Right kidney (tissue), 1 donor: ENCODE measurements around the gene XPC.
"Not testable (repeated sequence)": the region's sequence is repeated elsewhere in the genome, so short reads cannot be mapped to it uniquely, and the experiment has no call there.

Experiments
- DNase-seq: peaks from one replicate; pipeline ENCODE4 v3.0.0-alpha.2; 2016

Gene XPC

DNA sequence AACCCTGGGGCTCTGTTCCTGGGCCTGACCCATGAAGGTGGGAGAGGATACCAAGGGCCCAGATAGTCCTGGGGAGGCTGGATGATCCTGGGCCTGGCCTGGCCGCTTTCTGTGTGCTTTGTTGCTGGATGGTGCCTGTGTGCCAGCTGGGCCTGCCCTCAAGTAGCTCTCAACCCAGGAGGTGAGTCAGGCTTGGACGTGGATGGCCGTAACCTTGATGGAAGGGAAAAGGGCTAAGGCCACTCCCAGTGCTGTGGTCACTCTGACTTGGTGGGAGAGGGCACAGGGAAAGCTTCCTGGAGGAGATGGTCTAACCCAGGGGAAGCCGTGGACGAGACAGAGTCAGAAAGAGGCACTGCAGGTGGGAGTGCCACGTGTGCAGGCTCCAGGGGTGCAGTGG is 44.1 kb downstream of the XPC start:
- no peak for DNase-seq

DNA sequence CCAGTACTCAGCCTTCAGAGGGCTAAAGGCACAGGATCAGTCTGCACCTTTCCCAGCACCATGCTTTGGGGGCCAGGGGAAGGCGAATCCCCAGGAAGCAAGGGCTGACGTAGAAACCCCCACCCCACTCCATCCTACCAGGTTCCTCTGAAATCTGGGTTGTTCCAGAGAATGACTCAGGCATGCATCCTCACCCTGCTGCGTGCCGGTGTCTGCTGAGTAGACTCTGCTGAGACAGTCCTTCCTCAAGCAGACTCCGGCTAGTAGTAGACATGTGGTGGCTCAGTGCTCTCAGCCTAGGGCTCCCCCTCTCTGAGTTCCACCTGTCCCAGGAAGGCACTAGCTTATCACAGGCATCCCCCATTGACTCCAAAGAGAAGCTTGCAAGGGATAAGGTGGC is 44.5 kb downstream of the XPC start:
- DNase-seq, result no peak

DNA sequence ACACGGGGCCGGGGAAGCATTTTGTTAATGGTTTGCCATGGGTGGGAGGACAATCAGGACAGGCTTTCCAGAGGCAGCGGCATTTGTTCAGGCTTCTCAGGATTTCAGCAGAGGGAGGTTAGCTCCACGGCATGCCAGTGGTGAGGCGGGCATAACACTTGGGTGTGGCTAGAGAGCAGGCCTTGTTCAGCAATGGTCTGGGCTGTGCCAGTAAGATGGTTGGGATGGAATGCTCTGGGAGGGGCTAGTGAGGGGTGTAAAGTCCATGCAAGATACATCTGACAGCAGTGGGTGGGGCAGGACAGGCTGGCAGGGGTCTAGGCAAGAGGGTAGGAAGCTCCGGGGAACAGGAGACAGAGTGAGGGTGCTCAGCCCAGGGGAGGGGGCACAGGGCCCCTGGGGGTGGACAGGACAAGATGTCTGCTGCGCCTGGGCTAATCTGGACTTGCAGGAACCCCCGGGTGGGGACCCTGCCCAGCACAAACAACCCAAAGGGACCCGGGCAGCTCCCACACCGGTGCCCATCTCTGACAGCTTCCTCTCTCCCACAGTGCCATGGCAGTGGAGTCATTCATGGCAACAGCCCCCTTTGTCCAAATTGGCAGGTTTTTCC is 45.1 kb downstream of the XPC start:
- no peak for DNase-seq

DNA sequence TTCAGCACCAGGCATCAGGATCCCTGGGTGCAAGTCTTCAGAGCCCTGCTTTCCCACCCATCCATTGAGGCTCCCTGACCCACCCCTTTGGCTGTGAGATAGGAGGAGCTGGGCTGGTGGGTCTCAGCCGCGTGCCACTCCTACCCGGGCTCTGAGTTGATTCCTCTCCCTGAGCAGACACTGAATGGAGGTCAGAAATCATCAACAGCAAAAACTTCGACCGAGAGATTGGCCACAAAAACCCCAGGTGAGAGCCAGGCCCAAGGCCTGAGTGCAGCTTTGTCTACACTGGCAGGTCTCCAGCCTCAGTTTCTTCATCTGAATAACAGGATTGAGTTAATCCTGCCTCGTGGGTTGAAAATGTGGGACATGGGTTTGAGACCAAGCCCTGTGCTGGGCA is 45.7 kb downstream of the XPC start:
- DNase-seq, result no peak

DNA sequence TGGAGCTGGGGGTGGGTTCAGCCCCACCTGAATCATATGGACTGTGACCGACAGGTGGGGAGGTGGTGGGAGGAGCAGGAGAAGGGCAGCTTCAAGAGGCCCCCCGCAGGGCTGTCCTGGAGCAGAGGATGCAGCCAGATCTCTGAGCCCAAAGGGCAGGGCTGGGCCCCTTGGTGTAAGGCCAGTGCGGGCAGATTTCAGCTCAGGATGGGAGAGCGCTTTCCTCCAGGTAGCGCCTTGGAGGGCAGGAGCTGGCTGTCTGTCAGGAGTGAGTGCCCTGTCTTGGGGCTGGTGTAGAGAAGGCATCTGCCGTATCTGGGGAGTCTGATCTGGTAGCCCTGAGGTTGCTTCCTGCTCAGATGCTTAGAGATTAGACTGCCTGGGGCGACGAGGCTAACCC is 46.3 kb downstream of the XPC start:
- no peak for DNase-seq

DNA sequence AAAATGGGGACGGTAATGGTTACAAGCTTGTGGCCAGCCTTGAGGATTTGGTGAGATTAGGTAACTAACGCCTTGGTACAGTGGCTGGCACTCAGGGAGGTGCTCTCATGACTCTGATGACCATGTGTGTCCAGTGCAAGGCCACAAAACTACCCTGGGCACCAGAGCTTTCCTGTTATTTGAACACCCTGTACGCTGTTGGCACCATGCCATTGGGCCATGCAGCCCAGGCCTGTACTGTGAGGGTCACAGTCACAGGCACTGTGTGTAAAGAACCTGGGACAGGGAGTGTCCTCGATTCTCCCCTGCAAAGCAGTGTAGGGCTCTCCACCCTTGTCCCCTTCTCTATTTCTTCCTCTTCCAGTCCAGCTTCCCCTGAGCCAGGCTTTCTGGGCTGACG is 47.3 kb downstream of the XPC start:
- no peak for DNase-seq

DNA sequence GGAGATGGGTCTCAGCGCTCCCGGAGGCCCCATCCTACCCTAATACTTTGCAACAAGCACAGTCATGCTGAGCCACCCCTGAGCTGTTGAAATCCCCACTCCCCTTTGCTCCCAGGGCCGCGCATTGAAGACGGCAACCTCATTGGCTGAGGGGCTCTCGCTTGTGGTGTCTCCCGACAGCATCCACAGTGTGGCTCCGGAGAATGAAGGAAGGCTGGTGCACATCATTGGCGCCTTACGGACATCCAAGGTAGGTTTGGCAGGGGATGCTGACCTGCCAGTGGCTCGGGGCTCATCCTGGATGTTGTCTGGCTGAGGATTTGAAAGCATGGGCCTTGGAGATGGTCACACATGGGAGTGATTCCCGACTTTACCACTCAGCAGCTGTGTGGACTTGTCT is 47.7 kb downstream of the XPC start:
- no peak for DNase-seq

DNA sequence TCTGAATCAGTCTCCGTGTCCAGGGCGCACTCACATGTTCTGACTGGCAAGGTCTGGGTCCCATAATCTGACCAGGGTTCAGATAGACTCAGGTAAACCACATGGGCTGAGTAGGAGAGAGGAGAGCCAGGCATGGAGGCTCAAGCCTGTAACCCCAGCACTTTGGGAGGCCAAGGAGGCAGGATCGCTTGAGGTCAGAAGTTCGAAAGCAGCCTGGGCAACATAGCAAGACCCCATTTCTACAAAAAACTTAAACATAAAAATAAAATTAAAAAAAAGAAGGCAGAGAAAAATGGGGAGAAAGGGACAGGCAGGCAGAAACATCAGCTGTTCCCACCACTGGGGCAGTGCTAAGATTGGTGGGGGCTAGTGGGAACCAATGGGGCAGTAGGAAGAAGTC is 48.2 kb downstream of the XPC start:
- DNase-seq, result no peak

DNA sequence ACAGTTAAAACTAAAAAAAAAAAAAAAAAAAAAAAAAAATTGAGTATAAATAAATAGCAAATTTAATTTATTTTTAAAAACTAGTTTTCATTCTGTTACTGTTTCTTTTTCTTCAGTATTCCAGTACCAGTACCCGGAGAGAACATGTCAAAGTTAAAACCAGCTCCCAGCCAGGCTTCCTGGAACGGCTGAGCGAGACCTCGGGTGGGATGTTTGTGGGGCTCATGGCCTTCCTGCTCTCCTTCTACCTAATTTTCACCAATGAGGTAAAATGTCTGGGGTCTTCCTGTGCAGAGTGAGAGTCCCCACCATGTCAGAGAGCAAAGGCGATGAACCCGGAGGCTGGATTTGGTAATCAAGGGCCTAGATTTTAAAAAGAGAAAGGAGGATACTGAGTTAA is 49.1 kb downstream of the XPC start:
- no peak for DNase-seq

DNA sequence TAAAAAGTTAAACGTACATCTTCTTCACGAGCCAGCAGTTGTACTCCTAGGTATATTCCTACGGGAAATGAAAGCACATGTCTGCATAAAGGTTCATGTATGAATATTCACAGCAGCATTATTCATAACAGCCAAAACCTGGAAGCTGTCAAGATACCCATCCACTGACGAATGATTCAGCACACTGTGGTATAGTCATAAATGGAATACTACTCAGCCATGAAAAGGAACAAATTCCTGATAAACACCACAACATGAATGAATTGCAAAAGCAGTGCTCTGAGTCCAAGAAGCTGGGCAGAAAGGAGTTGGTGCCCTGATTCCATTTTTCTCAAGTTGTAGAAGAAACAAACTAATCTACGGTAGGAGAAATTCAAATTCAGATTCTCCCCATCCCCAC is 49.7 kb downstream of the XPC start:
- no peak for DNase-seq

DNA sequence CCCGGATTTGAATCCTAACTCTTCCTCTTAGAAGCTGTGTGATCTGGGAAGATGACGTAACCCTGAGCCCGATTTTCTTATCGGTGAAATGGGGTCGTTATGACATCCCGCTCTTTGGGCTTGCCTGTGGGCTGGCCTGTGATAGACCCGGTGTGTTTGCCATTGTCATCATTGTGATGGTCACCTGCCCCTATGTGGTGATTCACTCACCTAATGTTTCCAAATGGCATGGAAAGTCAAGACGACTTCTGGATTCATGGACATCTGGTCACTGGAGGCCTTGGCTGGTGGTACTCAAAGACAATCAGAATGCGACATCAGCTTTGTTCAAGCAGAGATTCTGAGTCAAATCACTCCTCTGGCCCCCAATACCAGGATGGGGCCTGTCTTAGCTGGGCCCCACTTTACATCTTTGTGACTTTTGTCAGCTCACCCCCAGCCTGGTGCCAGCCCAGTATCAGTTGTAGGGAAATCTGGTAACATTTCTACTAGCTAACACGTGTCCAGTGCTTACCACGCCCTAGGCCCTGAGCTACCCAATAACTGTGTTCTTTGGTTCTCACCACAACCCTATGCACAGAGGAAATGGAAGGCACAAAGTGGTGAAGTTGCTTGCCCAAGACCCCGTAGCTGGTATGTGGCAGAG is 50.8 kb downstream of the XPC start:
- DNase-seq, result no peak

DNA sequence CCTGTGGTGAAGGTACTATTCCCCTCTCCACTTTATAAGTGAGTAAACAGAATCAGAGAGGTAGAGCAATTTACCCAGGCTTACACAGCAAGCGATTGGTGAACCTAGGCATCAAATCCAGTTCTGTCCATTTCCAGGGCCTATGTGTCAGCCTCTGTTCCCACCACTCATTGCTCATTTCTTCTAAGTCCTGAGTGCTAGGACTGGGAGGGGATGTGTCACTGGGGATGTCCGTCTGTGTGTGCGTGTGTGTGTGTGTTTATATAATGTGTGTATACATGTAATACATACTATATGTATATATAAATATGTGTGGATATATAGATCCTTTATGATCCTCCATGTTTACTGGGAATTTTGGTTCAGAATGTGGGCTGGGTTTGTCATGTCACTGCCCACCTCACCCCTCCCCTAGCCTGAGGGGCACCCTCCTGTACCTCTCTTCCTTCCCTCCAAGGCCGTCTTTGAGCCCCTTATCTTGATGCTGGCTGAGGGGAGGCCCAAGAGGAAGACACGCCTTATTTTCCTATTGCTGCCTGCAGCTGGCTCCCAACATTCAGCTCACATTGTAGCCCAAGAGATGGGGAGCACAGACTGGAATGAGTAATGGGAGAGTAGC is 51.4 kb downstream of the XPC start:
- DNase-seq, result no peak

DNA sequence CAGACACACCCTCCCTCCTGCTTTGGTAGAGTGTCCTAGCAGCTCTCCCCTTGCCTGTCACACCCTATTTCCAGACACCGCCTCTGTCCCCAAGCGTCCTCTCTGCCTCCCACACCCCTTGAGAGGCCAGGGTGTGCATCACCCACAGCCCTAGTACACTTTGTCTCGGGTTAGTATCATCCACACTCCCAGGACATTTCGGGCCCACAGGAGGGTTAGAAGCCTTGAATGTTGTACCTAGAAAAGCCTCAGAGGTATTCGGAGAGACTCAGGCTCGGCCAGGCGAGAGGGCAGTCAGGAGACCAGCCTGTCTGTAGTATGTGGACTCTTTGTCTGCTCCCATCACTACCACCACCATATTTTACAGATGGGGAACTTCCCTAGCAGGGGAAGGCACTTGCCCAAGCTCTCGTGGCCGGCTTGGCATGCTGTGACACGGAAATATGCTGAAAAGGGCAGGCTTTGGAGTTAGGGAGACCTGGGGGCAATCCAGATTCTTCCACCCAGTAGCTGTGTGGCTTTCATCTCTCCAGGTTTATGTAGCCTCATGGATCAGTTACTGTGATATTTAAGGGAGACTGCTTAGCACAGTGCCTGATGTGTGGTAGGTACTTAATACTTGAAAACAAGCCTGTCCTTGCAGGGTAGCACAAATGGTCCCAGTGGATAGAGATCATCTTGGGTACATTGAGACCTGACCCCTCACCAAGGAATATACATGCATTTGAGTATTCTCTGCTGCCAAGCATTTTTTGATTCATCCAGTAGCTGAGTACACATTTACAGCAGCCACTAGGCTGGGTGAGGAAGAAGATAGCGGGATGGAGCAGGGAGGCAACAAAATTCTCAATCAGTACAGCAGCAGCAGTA is 52.1 kb downstream of the XPC start:
- no peak for DNase-seq

DNA sequence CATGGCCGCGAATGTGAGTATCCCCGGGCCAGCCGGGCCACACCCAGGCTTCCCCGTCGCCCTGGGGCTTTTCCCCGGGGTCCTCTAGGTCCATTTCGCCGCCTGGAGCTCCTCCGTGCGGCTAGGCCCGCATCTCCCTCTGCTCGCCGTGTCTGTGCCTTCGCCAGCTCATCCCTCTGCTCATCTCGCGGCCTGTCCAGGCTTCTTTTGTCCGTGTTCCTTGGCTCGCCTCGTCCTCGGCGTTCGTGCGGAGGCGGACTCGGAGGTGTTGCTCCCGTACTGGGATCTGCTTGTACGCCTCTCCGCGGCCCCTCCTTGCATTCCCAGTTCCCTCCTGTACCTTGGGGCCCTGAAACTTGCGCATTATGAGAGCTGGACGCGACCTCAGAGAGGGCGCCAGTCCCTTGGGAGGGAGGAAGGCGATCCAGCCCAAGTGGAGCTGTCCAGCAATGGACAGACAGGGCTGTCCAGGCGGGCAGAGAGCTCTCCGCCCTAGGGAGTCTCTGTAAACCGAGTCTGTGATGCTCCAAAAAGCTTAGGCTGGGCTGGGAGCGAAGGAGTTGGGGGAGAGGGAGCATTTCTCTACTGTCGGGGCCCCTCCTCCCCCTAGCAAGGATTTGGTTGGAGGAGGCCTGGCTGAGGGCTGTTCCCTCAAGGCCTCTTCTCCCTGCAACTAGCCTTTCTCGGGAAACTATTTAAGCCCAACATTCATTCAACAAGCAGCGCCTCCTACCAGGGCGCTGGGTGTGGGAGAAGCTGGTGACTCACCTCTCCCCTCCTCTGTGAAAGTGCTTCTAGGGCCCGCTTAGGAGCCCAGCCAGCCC is 53.0 kb downstream of the XPC start:
- DNase-seq, result peak; percentile 95

DNA sequence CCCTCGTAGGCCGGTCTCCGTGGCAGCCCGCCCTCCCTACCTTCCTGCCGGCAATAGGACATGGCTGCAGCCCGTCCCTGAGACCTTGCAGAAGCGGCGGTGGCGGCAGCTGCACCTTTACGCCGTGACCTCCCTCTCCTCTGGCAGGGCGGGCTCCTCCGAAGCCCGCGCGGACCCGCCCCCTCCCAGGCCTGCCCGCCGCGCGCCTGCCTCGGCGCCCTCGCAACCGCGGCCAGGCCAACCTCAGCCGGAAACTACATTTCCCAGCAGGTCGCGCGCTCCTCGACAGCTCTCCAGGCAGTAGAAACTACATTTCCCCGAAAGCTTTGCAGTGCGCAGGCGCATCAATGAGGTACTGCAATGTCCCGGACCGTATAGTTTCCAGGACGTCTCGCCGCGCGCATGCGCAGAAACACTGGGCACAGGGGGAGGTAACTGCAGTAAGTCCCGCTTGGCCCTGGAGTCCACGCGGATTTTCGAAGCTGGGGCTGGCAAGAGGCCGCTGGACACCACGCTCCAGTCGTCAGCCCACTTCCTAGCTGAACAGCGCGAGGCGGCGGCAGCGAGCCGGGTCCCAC is 53.7 kb downstream of the XPC start, which contains the start of the genes CHCHD4 and TMEM43:
Gene CHCHD4 (minus strand): TSS at position 256 of the 578 bp plus-strand sequence. CDS start 194 bp downstream, at position 62.
Gene TMEM43 (plus strand): TSS at position 438 of the 578 bp plus-strand sequence. CDS start 142 bp downstream, outside the sequence.
- peak; percentile 98 for DNase-seq

DNA sequence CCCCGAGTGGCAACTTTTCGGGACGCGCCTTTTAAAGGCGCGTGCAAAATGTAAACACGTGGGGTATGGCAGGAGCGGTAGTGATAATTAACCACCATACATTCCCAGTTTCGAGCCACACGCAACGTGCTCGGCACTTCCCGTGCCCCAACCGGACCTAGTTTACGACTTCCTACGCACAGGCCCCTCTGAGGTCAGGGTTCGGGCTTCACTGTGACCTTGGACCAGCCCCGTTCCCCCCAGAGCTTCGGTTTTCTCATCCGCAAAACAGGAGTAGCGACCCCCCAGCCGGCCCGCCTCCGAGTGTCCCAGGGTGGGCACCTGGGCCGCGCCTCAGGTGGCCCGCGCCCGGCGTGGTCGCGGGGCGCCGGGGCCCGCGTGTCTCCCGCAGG is 54.2 kb downstream of the XPC start:
- DNase-seq, result no peak

DNA sequence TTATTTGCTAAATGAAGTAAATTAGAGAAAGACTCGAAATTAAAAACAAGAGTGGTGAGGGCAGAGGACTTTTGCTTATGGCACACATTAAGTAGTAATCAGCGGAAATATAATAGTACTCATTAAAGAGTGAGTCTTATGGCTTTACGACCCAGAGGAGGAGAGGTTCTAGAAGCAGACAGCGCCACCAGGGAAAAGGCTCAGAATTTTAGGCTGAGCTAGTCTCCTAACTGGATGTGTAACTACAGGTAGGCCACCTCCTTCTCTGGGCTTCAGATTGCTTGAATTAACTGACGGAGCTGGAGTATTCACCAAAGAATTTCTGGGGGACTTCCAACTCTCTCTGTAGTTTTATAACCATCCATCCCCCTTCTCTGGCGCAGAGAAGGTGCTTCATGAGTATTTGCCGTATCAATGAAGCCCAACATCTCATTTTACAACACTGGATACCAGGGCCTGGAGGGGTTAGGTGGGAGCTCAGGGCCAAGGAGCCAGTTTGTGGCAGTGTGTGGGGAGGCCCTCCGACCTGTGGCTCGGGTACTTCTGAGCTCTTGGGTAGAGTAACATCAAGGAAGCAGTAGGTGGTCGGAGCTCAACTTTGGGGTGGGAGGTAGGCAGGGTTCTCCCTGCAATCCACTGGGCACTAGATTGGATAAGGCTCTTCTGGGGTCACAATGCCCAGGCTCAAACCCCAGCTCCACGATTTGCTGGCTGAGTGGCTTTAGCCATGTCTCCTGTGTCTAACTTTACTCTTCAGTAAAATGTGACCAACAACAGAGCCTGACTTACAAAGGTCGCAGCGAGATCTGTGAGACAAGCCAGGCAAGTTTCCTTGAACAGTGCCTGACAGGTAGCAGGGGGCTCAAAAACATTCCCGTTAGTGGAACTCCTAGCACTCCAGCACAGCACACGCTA is 54.8 kb downstream of the XPC start:
- peak; percentile 39 for DNase-seq

DNA sequence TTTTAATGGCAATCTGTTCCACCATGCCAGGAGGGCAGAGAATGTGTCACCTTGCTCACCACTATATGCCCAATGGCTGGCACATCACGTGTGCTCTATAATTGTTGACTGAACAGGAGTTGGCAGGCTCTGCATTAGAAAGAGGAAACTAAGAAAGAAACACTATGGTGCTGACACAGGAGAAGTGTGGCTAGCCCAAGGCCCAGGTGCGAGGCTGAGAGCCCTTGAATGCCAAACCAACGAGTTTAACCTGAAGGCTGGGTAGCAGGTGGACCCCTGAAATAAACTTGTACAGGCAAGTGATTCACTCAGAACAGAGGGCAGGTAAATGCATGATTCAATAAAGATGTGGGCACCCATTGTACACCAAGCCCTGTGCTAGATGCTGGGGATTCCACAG is 56.1 kb downstream of the XPC start:
- no peak for DNase-seq

DNA sequence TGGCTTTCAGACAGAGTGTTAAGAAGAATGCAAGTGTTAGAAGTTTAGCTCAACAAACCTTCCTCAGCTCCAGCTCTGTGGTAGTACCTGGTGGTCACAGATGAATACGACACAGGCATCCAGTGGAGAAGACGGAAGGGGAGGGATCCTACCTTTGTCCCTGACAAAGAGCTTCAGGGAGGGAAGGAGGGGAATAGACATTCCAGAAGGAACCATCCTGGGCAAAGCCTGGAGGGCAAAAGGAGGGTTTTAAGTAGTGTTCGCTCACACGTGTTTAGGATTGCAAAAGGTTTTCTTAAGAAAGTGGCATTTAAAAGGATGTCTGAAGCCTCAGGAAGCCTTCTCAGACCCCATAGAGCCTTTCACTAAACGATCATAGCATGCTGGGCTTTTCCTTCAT is 56.5 kb downstream of the XPC start:
- no peak for DNase-seq

DNA sequence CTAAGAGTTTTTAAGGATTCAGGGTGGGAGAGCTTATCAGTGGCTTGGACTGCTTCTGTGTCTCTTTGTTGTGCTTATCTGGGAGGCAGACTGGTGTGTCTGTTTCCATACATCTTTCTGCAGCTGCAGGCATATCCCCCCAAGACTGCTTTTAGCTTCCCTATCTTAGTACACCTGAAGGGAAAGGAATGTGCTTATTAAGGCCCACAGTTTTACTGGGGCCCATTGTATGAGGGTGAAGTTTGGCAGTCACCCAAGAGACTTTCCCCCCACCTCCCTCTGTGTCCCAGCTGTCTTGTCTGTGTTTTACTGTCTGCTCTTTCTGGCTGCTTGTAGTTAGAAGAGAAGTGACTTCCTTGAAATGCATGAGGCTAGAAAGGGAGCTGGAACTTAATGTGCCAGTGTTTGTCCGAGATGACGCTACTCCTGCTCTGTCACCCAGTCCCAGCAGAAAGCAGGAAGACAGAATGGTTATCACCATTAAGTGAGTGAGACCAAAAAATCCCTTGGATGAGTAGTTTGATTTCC is 57.4 kb downstream of the XPC start:
- DNase-seq, result not testable (repeated sequence)
